ENCODE measurements around the gene GTF3C1.

DNA sequence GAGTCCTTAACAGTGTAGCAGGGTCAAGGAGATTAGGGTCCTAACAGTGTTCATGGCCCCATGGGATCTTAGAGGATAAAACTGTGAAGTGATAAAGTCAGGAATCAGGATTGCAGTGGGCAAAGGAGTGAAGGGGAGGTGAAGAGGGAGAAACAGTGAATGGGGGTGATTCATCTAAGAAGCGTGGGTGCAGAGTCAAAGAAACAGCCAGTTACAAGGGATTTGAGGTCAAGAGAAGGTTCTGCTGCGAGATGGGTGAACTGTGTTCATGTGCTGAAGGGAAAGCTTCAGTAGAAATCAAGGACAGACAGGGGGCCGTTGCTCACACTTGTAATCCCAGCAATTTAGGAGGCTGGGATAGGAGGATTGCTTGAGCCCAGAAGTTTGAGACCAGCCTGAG, 5.9 kb downstream of the GTF3C1 start:
- TF ChIP-seq, protein P1, sequence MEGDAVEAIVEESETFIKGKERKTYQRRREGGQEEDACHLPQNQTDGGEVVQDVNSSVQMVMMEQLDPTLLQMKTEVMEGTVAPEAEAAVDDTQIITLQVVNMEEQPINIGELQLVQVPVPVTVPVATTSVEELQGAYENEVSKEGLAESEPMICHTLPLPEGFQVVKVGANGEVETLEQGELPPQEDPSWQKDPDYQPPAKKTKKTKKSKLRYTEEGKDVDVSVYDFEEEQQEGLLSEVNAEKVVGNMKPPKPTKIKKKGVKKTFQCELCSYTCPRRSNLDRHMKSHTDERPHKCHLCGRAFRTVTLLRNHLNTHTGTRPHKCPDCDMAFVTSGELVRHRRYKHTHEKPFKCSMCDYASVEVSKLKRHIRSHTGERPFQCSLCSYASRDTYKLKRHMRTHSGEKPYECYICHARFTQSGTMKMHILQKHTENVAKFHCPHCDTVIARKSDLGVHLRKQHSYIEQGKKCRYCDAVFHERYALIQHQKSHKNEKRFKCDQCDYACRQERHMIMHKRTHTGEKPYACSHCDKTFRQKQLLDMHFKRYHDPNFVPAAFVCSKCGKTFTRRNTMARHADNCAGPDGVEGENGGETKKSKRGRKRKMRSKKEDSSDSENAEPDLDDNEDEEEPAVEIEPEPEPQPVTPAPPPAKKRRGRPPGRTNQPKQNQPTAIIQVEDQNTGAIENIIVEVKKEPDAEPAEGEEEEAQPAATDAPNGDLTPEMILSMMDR (IDR thresholded peaks at IDR 0.05), result no peak
- no peak for TF ChIP-seq POLR2A (IDR thresholded peaks at IDR 0.05)
